GM23338 (cell line): ENCODE data around the gene NCK2. TPM values are rescaled to one million over a fixed set of nuclear protein-coding genes. Genes with fewer than 3 reads are reported as not detected.

Experiments used
- ATAC-seq: fragments of 200-7000 bp; cut with Tn5 transposase; 3 replicates; pipeline ENCODE4 v1.9.1; 2020
- DNase-seq: peaks from one replicate; pipeline ENCODE4 v3.0.0-alpha.2; 2015; ENCODE audit warnings: low spot score
- H2AFZ ChIP-seq: fragments of 200-600 bp; sonication (generic); 2 replicates; pipeline ENCODE4 v1.8.0; 2016; ENCODE audit warnings: antibody characterized with exemption, mild to moderate bottlenecking, moderate library complexity
- H3F3A ChIP-seq: fragments of 200-600 bp; sonication (generic); replicated peaks from 2 replicates; pipeline ENCODE4 v1.8.0; 2017; ENCODE audit warnings: antibody characterized with exemption, mixed run types, low read depth
- H3K27ac ChIP-seq: fragments of 200-600 bp; sonication (generic); 2 replicates; pipeline ENCODE4 v1.6.1; 2016; ENCODE audit warnings: low read depth
- H3K27me3 ChIP-seq: fragments of 200-600 bp; sonication (generic); 2 replicates; pipeline ENCODE4 v1.8.0; 2016; ENCODE audit warnings: mild to moderate bottlenecking, mixed run types, moderate library complexity; ENCODE audit not compliant: insufficient read depth
- H3K36me3 ChIP-seq: fragments of 200-600 bp; sonication (generic); 2 replicates; pipeline ENCODE4 v1.8.0; 2016; ENCODE audit warnings: mild to moderate bottlenecking; ENCODE audit not compliant: insufficient read depth
- H3K4me1 ChIP-seq: fragments of 200-600 bp; sonication (generic); 2 replicates; pipeline ENCODE4 v1.8.0; 2016; ENCODE audit warnings: mild to moderate bottlenecking, moderate library complexity; ENCODE audit not compliant: insufficient read depth
- H3K4me2 ChIP-seq: fragments of 200-600 bp; sonication (generic); 2 replicates; pipeline ENCODE4 v1.7.1; 2017; ENCODE audit warnings: mixed run types
- H3K4me3 ChIP-seq: fragments of 200-600 bp; sonication (generic); 2 replicates; pipeline ENCODE4 v1.6.1; 2016; ENCODE audit warnings: mixed run types
- H3K79me2 ChIP-seq: fragments of 200-600 bp; sonication (generic); replicated peaks from 2 replicates; pipeline ENCODE4 v1.8.0; 2017; ENCODE audit warnings: mild to moderate bottlenecking; ENCODE audit not compliant: insufficient read depth
- H3K9me2 ChIP-seq: fragments of 200-600 bp; sonication (generic); 2 replicates; pipeline ENCODE4 v1.8.0; 2017; ENCODE audit not compliant: insufficient read depth
- H4K20me1 ChIP-seq: fragments of 200-600 bp; sonication (generic); replicated peaks from 2 replicates; pipeline ENCODE4 v1.8.0; 2017; ENCODE audit warnings: mild to moderate bottlenecking; ENCODE audit not compliant: insufficient read depth
- H3K27ac Mint-ChIP-seq: 2 replicates; pipeline ENCODE4 v1.8.0; 2020; ENCODE audit warnings: inconsistent platforms, mild to moderate bottlenecking, moderate library complexity, mixed read lengths
- H3K27me3 Mint-ChIP-seq: 3 replicates; pipeline ENCODE4 v1.8.0; 2022; ENCODE audit warnings: low read depth, mild to moderate bottlenecking, moderate library complexity, mixed read lengths, inconsistent platforms; ENCODE audit not compliant: insufficient read depth, poor library complexity
- H3K36me3 Mint-ChIP-seq: 3 replicates; pipeline ENCODE4 v1.8.0; 2021; ENCODE audit warnings: low read depth, mild to moderate bottlenecking, inconsistent platforms, moderate library complexity, mixed read lengths
- H3K4me1 Mint-ChIP-seq: 3 replicates; pipeline ENCODE4 v1.8.0; 2020; ENCODE audit warnings: mild to moderate bottlenecking, inconsistent platforms, mixed read lengths
- H3K4me3 Mint-ChIP-seq: 3 replicates; pipeline ENCODE4 v1.8.0; 2021; ENCODE audit warnings: moderate library complexity, mild to moderate bottlenecking, inconsistent platforms, mixed read lengths
- H3K9me3 Mint-ChIP-seq: 3 replicates; pipeline ENCODE4 v1.8.0; 2020; ENCODE audit warnings: moderate library complexity, mild to moderate bottlenecking, inconsistent platforms, mixed read lengths
- CREB1 ChIP-seq: fragments of 250-450 bp; sonication (Bioruptor Pico); IDR thresholded peaks from 2 replicates; pipeline ENCODE4 v1.5.0; 2020; ENCODE audit warnings: low read depth, mild to moderate bottlenecking, moderate library complexity
- EZH2 ChIP-seq: fragments of 200-600 bp; sonication (generic); IDR thresholded peaks from one replicate; pipeline ENCODE4 v1.8.0; 2017; ENCODE audit warnings: antibody characterized with exemption, mild to moderate bottlenecking, low read depth; ENCODE audit not compliant: unreplicated experiment
- EZH2phosphoT487 ChIP-seq: fragments of 200-600 bp; sonication (generic); IDR thresholded peaks from one replicate; pipeline ENCODE4 v1.8.1; 2018; ENCODE audit warnings: antibody characterized with exemption; ENCODE audit not compliant: unreplicated experiment
- JUNB ChIP-seq: IDR thresholded peaks from one replicate; pipeline ENCODE4 v1.6.1; 2016; ENCODE audit warnings: antibody characterized with exemption; ENCODE audit not compliant: unreplicated experiment
- NANOG ChIP-seq: IDR thresholded peaks from 2 replicates; pipeline ENCODE4 v1.6.1; 2016; ENCODE audit warnings: antibody characterized with exemption, borderline replicate concordance
- POLR2AphosphoS5 ChIP-seq: IDR thresholded peaks from 2 replicates; pipeline ENCODE4 v1.6.1; 2016; ENCODE audit warnings: antibody characterized with exemption, low read depth
- STAT1 ChIP-seq: IDR thresholded peaks from one replicate; pipeline ENCODE4 v1.6.1; 2016; ENCODE audit warnings: antibody characterized with exemption; ENCODE audit not compliant: unreplicated experiment
- ZNF114 ChIP-seq: fragments of 250-450 bp; sonication (Bioruptor Pico); IDR thresholded peaks from 2 replicates; pipeline ENCODE4 v1.5.0; 2020; ENCODE audit warnings: mild to moderate bottlenecking, moderate library complexity
- ZNF331 ChIP-seq: fragments of 250-450 bp; sonication (Bioruptor Pico); IDR thresholded peaks from 2 replicates; pipeline ENCODE4 v1.5.0; 2020; ENCODE audit warnings: low read depth, mild to moderate bottlenecking, moderate library complexity
- ZNF462 ChIP-seq: fragments of 250-450 bp; sonication (Bioruptor Pico); IDR thresholded peaks from 2 replicates; pipeline ENCODE4 v1.5.0; 2020; ENCODE audit warnings: mild to moderate bottlenecking, moderate library complexity
- polyA plus RNA-seq: library from polyadenylated mRNA; unstranded; fragments of >200 nt; fragmentation: Nextera tagmentation; extraction: Ambion mirVana; gene quantifications from 2 replicates; pipeline ENCODE4 v1.2.1, GENCODE V29; 2016
- total RNA-seq: library from RNA; depleted of rRNA; stranded (reverse); fragments of >200 nt; shearing (Covaris generic); gene quantifications from 2 replicates; pipeline ENCODE4 v1.2.3, GENCODE V29; 2014
- TF ChIP-seq, protein P1 (sequence below), 2 experiments: fragments of 200-600 bp in 1 of 2; sonication (generic) in 1 of 2; conservative IDR thresholded peaks; 2 replicates each; pipeline versions ENCODE4 v1.5.1 to v1.6.1; 2016 to 2017; ENCODE audit warnings: antibody characterized with exemption in 2 of 2, low read depth in 2 of 2, mild to moderate bottlenecking in 2 of 2, moderate library complexity in 1 of 2
- TF ChIP-seq, protein P2 (sequence below): IDR thresholded peaks from 2 replicates; pipeline ENCODE4 v1.6.1; 2016; ENCODE audit warnings: antibody characterized with exemption
- TF ChIP-seq, protein P3 (sequence below): IDR thresholded peaks from one replicate; pipeline ENCODE4 v1.6.1; 2018; ENCODE audit warnings: antibody characterized with exemption; ENCODE audit not compliant: unreplicated experiment

The NCK2 gene
- total and polyA plus RNA-seq, 2 experiments from 2014 or later, result 26.9 to 59.9 TPM

GRCh38 chr2:105785095-105785847 lies 40.6 kb downstream of the NCK2 start:
- Histone ChIP-seq H3K27ac (no peak overlapping the region), H3K9me2 (no peaks in the 10 kb centered on the region), H4K20me1 (peaks cover 56% of the 10 kb centered on the region), H2AFZ (no peak overlapping the region), H3K4me1 (peaks cover 31% of the 10 kb centered on the region), H3F3A (no peaks in the 10 kb centered on the region), H3K79me2 (peaks cover 93% of the 10 kb centered on the region), H3K36me3 (no peaks in the 10 kb centered on the region), H3K27me3 (no peaks in the 10 kb centered on the region), H3K4me2 (no peak overlapping the region), H3K4me3 (no peak overlapping the region)
- TF ChIP-seq, protein P1, sequence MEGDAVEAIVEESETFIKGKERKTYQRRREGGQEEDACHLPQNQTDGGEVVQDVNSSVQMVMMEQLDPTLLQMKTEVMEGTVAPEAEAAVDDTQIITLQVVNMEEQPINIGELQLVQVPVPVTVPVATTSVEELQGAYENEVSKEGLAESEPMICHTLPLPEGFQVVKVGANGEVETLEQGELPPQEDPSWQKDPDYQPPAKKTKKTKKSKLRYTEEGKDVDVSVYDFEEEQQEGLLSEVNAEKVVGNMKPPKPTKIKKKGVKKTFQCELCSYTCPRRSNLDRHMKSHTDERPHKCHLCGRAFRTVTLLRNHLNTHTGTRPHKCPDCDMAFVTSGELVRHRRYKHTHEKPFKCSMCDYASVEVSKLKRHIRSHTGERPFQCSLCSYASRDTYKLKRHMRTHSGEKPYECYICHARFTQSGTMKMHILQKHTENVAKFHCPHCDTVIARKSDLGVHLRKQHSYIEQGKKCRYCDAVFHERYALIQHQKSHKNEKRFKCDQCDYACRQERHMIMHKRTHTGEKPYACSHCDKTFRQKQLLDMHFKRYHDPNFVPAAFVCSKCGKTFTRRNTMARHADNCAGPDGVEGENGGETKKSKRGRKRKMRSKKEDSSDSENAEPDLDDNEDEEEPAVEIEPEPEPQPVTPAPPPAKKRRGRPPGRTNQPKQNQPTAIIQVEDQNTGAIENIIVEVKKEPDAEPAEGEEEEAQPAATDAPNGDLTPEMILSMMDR (conservative IDR thresholded peaks at IDR 0.05; ENCODE audit: low read depth in 2 of 2), result no peak
- TF ChIP-seq ZNF114 (CRISPR knock-in tag), result no peak
- no peak for TF ChIP-seq CREB1
- no peak for TF ChIP-seq NANOG
- TF ChIP-seq JUNB, result no peak
- no peak for TF ChIP-seq ZNF462 (CRISPR knock-in tag)
- TF ChIP-seq, protein P2, sequence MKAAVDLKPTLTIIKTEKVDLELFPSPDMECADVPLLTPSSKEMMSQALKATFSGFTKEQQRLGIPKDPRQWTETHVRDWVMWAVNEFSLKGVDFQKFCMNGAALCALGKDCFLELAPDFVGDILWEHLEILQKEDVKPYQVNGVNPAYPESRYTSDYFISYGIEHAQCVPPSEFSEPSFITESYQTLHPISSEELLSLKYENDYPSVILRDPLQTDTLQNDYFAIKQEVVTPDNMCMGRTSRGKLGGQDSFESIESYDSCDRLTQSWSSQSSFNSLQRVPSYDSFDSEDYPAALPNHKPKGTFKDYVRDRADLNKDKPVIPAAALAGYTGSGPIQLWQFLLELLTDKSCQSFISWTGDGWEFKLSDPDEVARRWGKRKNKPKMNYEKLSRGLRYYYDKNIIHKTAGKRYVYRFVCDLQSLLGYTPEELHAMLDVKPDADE, result no peak
- TF ChIP-seq, protein P3, sequence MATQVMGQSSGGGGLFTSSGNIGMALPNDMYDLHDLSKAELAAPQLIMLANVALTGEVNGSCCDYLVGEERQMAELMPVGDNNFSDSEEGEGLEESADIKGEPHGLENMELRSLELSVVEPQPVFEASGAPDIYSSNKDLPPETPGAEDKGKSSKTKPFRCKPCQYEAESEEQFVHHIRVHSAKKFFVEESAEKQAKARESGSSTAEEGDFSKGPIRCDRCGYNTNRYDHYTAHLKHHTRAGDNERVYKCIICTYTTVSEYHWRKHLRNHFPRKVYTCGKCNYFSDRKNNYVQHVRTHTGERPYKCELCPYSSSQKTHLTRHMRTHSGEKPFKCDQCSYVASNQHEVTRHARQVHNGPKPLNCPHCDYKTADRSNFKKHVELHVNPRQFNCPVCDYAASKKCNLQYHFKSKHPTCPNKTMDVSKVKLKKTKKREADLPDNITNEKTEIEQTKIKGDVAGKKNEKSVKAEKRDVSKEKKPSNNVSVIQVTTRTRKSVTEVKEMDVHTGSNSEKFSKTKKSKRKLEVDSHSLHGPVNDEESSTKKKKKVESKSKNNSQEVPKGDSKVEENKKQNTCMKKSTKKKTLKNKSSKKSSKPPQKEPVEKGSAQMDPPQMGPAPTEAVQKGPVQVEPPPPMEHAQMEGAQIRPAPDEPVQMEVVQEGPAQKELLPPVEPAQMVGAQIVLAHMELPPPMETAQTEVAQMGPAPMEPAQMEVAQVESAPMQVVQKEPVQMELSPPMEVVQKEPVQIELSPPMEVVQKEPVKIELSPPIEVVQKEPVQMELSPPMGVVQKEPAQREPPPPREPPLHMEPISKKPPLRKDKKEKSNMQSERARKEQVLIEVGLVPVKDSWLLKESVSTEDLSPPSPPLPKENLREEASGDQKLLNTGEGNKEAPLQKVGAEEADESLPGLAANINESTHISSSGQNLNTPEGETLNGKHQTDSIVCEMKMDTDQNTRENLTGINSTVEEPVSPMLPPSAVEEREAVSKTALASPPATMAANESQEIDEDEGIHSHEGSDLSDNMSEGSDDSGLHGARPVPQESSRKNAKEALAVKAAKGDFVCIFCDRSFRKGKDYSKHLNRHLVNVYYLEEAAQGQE, result no peak
- TF ChIP-seq EZH2, result no peak
- no peak for TF ChIP-seq STAT1
- TF ChIP-seq ZNF331 (CRISPR knock-in tag), result no peak
- no peak for TF ChIP-seq EZH2phosphoT487
- TF ChIP-seq POLR2AphosphoS5, result no peak
- Mint-ChIP-seq H3K27me3 (peaks cover 8% of the 10 kb centered on the region), H3K36me3 (no peaks in the 10 kb centered on the region), H3K4me3 (no peak overlapping the region), H3K27ac (no peak overlapping the region), H3K4me1 (peaks cover 55% of the 10 kb centered on the region), H3K9me3 (no peaks in the 10 kb centered on the region; the same call in 2 of the 3 replicates)
- DNase-seq, result no peak
- peak; percentile 21 for ATAC-seq
